HepG2 (cell line): ENCODE data around the gene GGNBP2. TPM values are rescaled to one million over a fixed set of nuclear protein-coding genes. Genes with fewer than 3 reads are reported as not detected.

ENCODE experiments used
- ARID4A ChIP-seq: sonication (generic); formaldehyde crosslinking; IDR thresholded peaks from 2 replicates; pipeline ENCODE4 v1.5.0; 2020; ENCODE audit warnings: mild to moderate bottlenecking, missing genetic modification reagents, borderline replicate concordance
- CBX5 ChIP-seq: sonication (generic); formaldehyde crosslinking; IDR thresholded peaks from 2 replicates; pipeline ENCODE4 v1.4.0; 2020; ENCODE audit warnings: missing genetic modification reagents, borderline replicate concordance
- CEBPG ChIP-seq: IDR thresholded peaks from 2 replicates; pipeline ENCODE4 v1.6.1; 2016
- ETV6 ChIP-seq: sonication (generic); formaldehyde crosslinking; conservative IDR thresholded peaks from 2 replicates; pipeline ENCODE4 v1.4.0; 2020; ENCODE audit warnings: missing genetic modification reagents
- FOXP4 ChIP-seq: sonication (generic); formaldehyde crosslinking; IDR thresholded peaks from 2 replicates; pipeline ENCODE4 v1.4.0; 2020; ENCODE audit warnings: missing genetic modification reagents
- GABPA ChIP-seq, 2 experiments: IDR thresholded peaks; 2 replicates each; pipeline ENCODE4 v1.6.1; 2011 to 2016; ENCODE audit warnings: low read depth in 2 of 2, low read length in 1 of 2, missing biosample characterization in 1 of 2, missing genetic modification characterization in 1 of 2
- KAT2B ChIP-seq: fragments of 150-350 bp; IDR thresholded peaks from 2 replicates; pipeline ENCODE4 v1.6.1; 2014; ENCODE audit warnings: low read depth, low read length, borderline replicate concordance
- NCOA1 ChIP-seq: sonication (generic); formaldehyde crosslinking; IDR thresholded peaks from 2 replicates; pipeline ENCODE4 v1.9.0; 2021; ENCODE audit warnings: missing genetic modification reagents
- NFRKB ChIP-seq: fragments of 450-650 bp; IDR thresholded peaks from 2 replicates; pipeline ENCODE4 v1.6.1; 2017
- RAD51 ChIP-seq: fragments of 450-650 bp; IDR thresholded peaks from 2 replicates; pipeline ENCODE4 v1.6.1; 2016; ENCODE audit warnings: borderline replicate concordance
- RARG ChIP-seq: sonication (generic); formaldehyde crosslinking; IDR thresholded peaks from 2 replicates; pipeline ENCODE4 v1.4.0; 2020; ENCODE audit warnings: low read depth, mild to moderate bottlenecking, missing genetic modification reagents
- RBAK ChIP-seq: sonication (generic); formaldehyde crosslinking; IDR thresholded peaks from 2 replicates; pipeline ENCODE4 v1.5.1; 2020; ENCODE audit warnings: mild to moderate bottlenecking, missing genetic modification reagents
- RBFOX2 ChIP-seq: fragments of 200-400 bp; formaldehyde crosslinking; IDR thresholded peaks from 2 replicates; pipeline ENCODE4 v1.6.1; 2017; ENCODE audit warnings: low read depth, mild to moderate bottlenecking, low read length
- SPEN ChIP-seq: sonication (generic); formaldehyde crosslinking; IDR thresholded peaks from 2 replicates; pipeline ENCODE4 v1.5.1; 2020; ENCODE audit warnings: low read depth, mild to moderate bottlenecking, missing genetic modification reagents
- SRF ChIP-seq: IDR thresholded peaks from 2 replicates; pipeline ENCODE4 v1.6.1; 2011; ENCODE audit warnings: mild to moderate bottlenecking, low read depth, low read length, moderate library complexity
- ZBTB20 ChIP-seq: sonication (generic); formaldehyde crosslinking; IDR thresholded peaks from 2 replicates; pipeline ENCODE4 v1.8.1; 2023; ENCODE audit warnings: missing genetic modification reagents, low read depth, mild to moderate bottlenecking, borderline replicate concordance
- ZNF326 ChIP-seq: sonication (generic); formaldehyde crosslinking; IDR thresholded peaks from 2 replicates; pipeline ENCODE4 v1.4.0; 2020; ENCODE audit warnings: missing genetic modification reagents, borderline replicate concordance
- ZNF607 ChIP-seq: sonication (generic); formaldehyde crosslinking; IDR thresholded peaks from 2 replicates; pipeline ENCODE4 v1.5.1; 2020; ENCODE audit warnings: missing genetic modification reagents, mild to moderate bottlenecking, borderline replicate concordance
- ZNF660 ChIP-seq: sonication (generic); formaldehyde crosslinking; IDR thresholded peaks from 2 replicates; pipeline ENCODE4 v1.5.1; 2020; ENCODE audit warnings: mild to moderate bottlenecking, low read depth, missing genetic modification reagents, borderline replicate concordance
- ZSCAN30 ChIP-seq: sonication (generic); formaldehyde crosslinking; IDR thresholded peaks from 2 replicates; pipeline ENCODE4 v1.5.0; 2020; ENCODE audit warnings: mild to moderate bottlenecking, missing genetic modification reagents
- polyA plus RNA-seq, 8 experiments: library from polyadenylated mRNA; depleted of rRNA in 3 of 8; stranded (reverse) in 7 of 8; unstranded in 1 of 8; fragments of >200 nt; fragmentation: Illumina TruSeq in 4 of 8; extraction: Trizol in 4 of 8; gene quantifications; 2 replicates each; pipeline versions ENCODE4 v1.2.1 to v1.2.3, GENCODE V29; 2011 to 2016; ENCODE audit warnings: low read depth in 4 of 8, missing spikeins in 1 of 8, mixed read lengths in 1 of 8; ENCODE audit not compliant: insufficient read depth in 1 of 8
- total RNA-seq, 5 experiments: library from RNA; depleted of rRNA; stranded (reverse); fragments of >200 nt; fragmentation: Illumina TruSeq; extraction: Trizol; gene quantifications; 2 replicates each; pipeline ENCODE4 v1.2.3, GENCODE V29; 2016; ENCODE audit warnings: low read depth in 1 of 5

Gene GGNBP2
- total and polyA plus RNA-seq, 2 of the 13 experiments (the other 11 are each of a cell fraction or from before 2014, with no cell fraction given): 53.3 to 84.2 TPM

GRCh38 chr17:36545465-36546417 is 1.0 kb downstream of the GGNBP2 start (continued):
- no peak for TF ChIP-seq RARG (CRISPR knock-in tag)
- TF ChIP-seq ZNF607 (CRISPR knock-in tag): peak; percentile 26; the same call in 1 of the 2 replicates
- peak; percentile 90 for TF ChIP-seq ARID4A (CRISPR knock-in tag)
- TF ChIP-seq ZNF326 (CRISPR knock-in tag): no peak
- no peak for TF ChIP-seq KAT2B
- TF ChIP-seq ZNF660 (CRISPR knock-in tag): 0 out of 2 replicates have a peak, but pooled peaks have one; percentile 22
- TF ChIP-seq RBFOX2: peak; percentile 88
- peak; percentile 51; the same call in 1 of the 2 replicates for TF ChIP-seq ETV6 (CRISPR knock-in tag)
- TF ChIP-seq CEBPG (CRISPR knock-in tag): peak; percentile 79
- no peak; the same call in 1 of the 2 replicates for TF ChIP-seq NCOA1
- no peak for TF ChIP-seq ZSCAN30 (CRISPR knock-in tag)
- TF ChIP-seq CBX5 (CRISPR knock-in tag): peak; percentile 75; the same call in 1 of the 2 replicates
- no peak for TF ChIP-seq RBAK (CRISPR knock-in tag)
- TF ChIP-seq ZBTB20 (CRISPR knock-in tag): no peak
- TF ChIP-seq NFRKB: no peak
- no peak for TF ChIP-seq SRF
- TF ChIP-seq FOXP4 (CRISPR knock-in tag): no peak; the same call in 1 of the 2 replicates
- no peak for TF ChIP-seq RAD51
- peak; percentile 89 for TF ChIP-seq SPEN (CRISPR knock-in tag)
- TF ChIP-seq GABPA (IDR thresholded peaks at IDR 0.05; ENCODE audit: low read depth, low read length): peak; percentile 46
- TF ChIP-seq GABPA (CRISPR knock-in tag; IDR thresholded peaks at IDR 0.05; ENCODE audit: low read depth): peak; percentile 53
